NCI-H524 (cell line): ENCODE measurements around the gene C11orf91.
A peak's percentile ranks its signal among the peaks of the same experiment; 100 is the strongest.
"Not testable (repeated sequence)": the region's sequence is repeated elsewhere in the genome, so short reads cannot be mapped to it uniquely, and the experiment has no call there.

ENCODE experiments used
- DNase-seq, 2 experiments: peaks; one replicate each; lab custom pipeline; 2025; lab: John Stamatoyannopoulos, UW

C11orf91 gene

GRCh38 chr11:33696931-33697638 lies 3.5 kb downstream of the C11orf91 start:
- DNase-seq: peak; percentile 53 to 80

- DNase-seq: no peak
These were observed 4.2 kb downstream of the C11orf91 start for GRCh38 chr11:33696411-33696810.

GRCh38 chr11:33695051-33695566 lies 5.5 kb downstream of the C11orf91 start:
- DNase-seq: no peak

GRCh38 chr11:33694346-33695050 lies 6.1 kb downstream of the C11orf91 start:
- DNase-seq: peak in 1 of 2 experiments; percentile 43

GRCh38 chr11:33692541-33692940 lies 8.1 kb downstream of the C11orf91 start:
- DNase-seq: no peak

GRCh38 chr11:33692013-33692504 lies 8.6 kb downstream of the C11orf91 start:
- DNase-seq: no peak

- DNase-seq: no peak
These were observed 9.4 kb downstream of the C11orf91 start for GRCh38 chr11:33691066-33691864.

- DNase-seq: no peak
These were observed 10.1 kb downstream of the C11orf91 start for GRCh38 chr11:33690290-33691065.

- no peak for DNase-seq
These were observed 11.1 kb downstream of the C11orf91 start for GRCh38 chr11:33689501-33689900.

- DNase-seq: no peak
These were observed 11.5 kb downstream of the C11orf91 start for GRCh38 chr11:33689085-33689484.

GRCh38 chr11:33687733-33688479 lies 12.7 kb downstream of the C11orf91 start:
- peak; percentile 37 to 67 for DNase-seq

GRCh38 chr11:33685082-33685481 lies 15.5 kb downstream of the C11orf91 start:
- DNase-seq: no peak

GRCh38 chr11:33684003-33684706 lies 16.5 kb downstream of the C11orf91 start:
- no peak for DNase-seq

GRCh38 chr11:33682446-33682845 lies 18.2 kb downstream of the C11orf91 start:
- peak in 1 of 2 experiments; percentile 9 for DNase-seq

- no peak for DNase-seq
These were observed 18.6 kb downstream of the C11orf91 start for GRCh38 chr11:33682019-33682418.

- DNase-seq: not testable (repeated sequence)
These were observed 22.0 kb downstream of the C11orf91 start for GRCh38 chr11:33678616-33679015.

GRCh38 chr11:33674035-33674814 lies 26.4 kb downstream of the C11orf91 start:
- no peak for DNase-seq

GRCh38 chr11:33672273-33672672 lies 28.4 kb downstream of the C11orf91 start:
- DNase-seq: no peak
